GM18909 (cell line): Measurements from ENCODE around the gene DMRTC1.
"Not testable (repeated sequence)": the region's sequence is repeated elsewhere in the genome, so short reads cannot be mapped to it uniquely, and the experiment has no call there.

Source experiments
- ATAC-seq: cut with Tn5 transposase; IDR thresholded peaks from one replicate; pipeline ENCODE4 v1.9.1; 2021; ENCODE audit warnings: mild to moderate bottlenecking; ENCODE audit not compliant: unreplicated experiment, poor library complexity

The DMRTC1 gene, protein sequence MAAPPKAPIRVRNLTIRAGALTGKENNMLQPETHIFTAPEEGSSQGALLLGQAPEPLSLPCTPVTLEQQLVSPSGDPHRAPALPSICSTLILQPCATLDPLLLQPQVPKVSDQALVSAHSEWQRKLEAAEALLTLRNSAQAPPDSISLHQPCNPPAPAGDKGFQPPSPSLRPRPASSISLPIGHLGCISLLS

GRCh38 chrX:72943819-72944169 is at the start of gene DMRTC1:
Gene DMRTC1 (minus strand): TSS chrX:72943837. CDS start chrX:72875694, 68,143 bp downstream.
- ATAC-seq = peak; percentile 84

DNA sequence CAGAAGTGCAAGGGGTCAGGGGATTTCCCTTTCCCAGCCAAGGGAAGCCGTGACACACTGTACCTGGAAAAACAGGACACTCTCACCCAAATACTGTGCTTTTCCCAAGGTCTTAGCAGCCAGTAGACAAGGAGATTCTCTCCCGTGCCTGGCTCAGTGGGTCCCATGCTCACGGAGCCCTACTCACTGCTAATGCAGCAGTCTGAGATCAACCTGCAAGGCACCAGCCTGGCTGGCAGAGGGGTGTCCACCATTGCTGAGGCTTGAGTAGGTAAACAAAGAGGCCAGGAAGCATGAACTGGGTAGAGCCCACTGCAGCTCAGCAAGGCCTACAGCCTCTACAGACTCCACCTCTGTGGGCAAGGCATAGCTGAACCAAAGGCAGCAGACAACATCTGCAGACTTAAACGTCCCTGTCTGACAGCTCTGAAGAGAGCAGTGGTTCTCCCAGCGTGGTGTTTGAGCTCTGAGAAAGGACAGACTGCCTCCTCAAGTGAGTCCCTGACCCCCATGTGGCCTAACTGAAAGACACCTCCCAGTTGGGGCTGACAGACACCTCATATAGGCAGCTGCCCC is 37.3 kb upstream of the DMRTC1 start:
- ATAC-seq = not testable (repeated sequence)

GRCh38 chrX:72974885-72975284 is 31.2 kb upstream of the DMRTC1 start:
- ATAC-seq = not testable (repeated sequence)

DNA sequence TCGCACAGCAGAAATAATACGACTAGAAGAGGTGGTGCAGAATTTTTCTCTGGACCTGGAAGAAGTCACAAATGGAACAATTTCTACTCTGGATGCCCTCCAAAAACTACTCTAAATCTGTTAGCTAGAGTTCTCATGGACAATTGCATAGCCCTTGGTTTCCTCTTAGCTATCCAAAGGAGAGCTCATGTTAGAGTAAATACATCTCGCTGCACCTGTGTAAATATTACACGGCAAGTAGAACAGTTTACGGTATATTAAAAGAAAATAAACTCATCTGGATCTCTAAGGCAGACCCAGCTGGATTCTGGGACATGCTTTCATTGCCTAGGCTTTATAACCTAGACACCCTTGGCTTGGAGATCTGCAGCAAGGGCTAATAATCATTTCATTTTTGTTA is 28.2 kb upstream of the DMRTC1 start:
- not testable (repeated sequence) for ATAC-seq

- ATAC-seq = not testable (repeated sequence)
These were observed 16.3 kb upstream of the DMRTC1 start for GRCh38 chrX:72959971-72960370.

- ATAC-seq = peak; percentile 76
These were observed 410 bp downstream of the DMRTC1 start for GRCh38 chrX:72943035-72943818.

- not testable (repeated sequence) for ATAC-seq
These were observed 1.4 kb downstream of the DMRTC1 start for GRCh38 chrX:72942272-72942671.

DNA sequence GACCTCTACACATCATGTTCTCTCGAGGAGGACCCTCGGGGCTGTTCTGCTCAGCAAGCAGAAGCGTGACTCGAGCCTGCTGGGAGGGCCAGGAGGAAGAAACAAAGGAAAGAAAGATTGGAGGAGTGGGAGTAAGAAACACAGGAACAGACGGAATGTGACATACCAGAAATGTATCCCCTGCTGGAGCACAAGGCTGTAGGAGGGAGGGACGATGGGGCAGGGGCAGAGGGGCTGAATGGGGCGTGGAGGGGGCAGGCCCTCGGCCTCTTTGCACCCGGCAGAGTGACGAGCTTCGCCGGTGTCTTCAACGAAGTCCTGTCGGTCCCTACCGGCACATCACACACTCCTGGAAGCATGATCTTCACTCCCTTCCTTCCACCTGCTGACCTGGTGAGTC is 5.7 kb downstream of the DMRTC1 start, which contains the start of gene FAM236A:
TSS of gene FAM236A (plus strand) at position 301 of the 400 bp plus-strand sequence. CDS start at position 358, 57 bp downstream.
- not testable (repeated sequence) for ATAC-seq

GRCh38 chrX:72936882-72937455 is 6.7 kb downstream of the DMRTC1 start:
- ATAC-seq = not testable (repeated sequence)

GRCh38 chrX:72936455-72936854 is 7.2 kb downstream of the DMRTC1 start:
- not testable (repeated sequence) for ATAC-seq

DNA sequence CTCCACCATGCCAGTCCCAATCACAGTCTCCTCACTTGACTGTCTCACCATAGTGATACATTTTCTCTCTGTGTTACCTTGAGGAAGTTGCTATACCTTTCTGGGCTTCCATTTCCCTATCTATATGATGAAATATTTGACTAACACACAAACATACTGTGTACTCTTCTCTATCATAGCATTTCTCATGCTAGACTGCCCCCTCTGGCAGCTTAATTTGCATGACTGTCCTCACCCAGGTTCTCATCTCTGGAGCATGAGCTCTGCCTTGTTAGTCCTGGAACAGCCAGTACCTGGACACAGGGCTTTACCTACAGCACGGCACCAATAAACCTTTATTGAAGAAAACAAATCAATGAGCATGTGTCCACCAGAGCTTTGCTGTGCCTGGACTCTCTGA is 11.4 kb downstream of the DMRTC1 start:
- not testable (repeated sequence) for ATAC-seq

- ATAC-seq = not testable (repeated sequence)
These were observed 27.5 kb downstream of the DMRTC1 start for GRCh38 chrX:72916096-72916495.

GRCh38 chrX:72912315-72912714 is 31.3 kb downstream of the DMRTC1 start, which contains the start of gene FAM236C:
Gene FAM236C (plus strand): TSS chrX:72912615. CDS start chrX:72912715, 100 bp downstream.
- not testable (repeated sequence) for ATAC-seq

DNA sequence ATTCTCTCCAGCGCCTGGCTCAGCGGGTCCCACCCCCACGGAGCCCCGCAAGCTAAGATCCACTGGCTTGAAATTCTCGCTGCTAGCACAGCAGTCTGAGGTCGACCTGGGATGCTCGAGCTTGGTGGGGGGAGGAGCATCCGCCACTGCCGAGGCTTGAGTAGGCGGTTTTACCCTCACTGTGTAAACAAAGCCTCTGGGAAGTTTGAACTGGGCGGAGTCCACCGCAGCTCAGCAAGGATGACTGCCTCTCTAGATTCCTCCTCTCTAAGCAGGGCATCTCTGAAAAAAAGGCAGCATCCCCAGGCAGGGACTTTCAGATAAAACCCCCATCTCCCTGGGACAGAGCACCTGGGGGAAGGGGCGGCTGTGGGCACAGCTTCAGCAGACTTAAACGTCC is 53.9 kb downstream of the DMRTC1 start:
- not testable (repeated sequence) for ATAC-seq

DNA sequence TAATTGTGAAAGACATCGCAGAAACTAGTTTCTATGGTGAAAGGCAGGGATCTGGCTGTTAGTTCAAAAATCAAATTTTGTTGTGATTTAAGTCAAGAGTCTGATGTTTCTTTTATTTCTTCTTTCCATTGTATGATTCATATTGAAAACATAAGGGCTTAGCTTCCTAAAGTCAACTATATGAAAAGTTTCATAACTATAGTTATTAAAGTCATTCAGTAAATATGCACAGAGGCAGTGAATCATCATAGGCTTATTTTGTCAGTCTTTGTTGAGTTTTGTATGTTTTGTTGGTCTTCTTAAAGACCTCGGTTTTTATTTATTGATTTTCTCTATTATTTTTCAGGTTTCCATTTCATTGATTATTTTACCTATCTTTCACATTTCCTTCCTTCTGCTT is 60.7 kb downstream of the DMRTC1 start:
- ATAC-seq = not testable (repeated sequence)

GRCh38 chrX:72837532-72837931 is 106.1 kb downstream of the DMRTC1 start:
- not testable (repeated sequence) for ATAC-seq

DNA sequence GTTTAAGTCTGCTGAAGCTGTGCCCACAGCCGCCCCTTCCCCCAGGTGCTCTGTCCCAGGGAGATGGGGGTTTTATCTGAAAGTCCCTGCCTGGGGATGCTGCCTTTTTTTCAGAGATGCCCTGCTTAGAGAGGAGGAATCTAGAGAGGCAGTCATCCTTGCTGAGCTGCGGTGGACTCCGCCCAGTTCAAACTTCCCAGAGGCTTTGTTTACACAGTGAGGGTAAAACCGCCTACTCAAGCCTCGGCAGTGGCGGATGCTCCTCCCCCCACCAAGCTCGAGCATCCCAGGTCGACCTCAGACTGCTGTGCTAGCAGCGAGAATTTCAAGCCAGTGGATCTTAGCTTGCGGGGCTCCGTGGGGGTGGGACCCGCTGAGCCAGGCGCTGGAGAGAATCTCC is 112.9 kb downstream of the DMRTC1 start:
- not testable (repeated sequence) for ATAC-seq
